ENCODE data around the gene INTS6. TPM values are rescaled to one million over a fixed set of nuclear protein-coding genes. Genes with fewer than 3 reads are reported as not detected.
"Not testable (repeated sequence)": the region's sequence is repeated elsewhere in the genome, so short reads cannot be mapped to it uniquely, and the experiment has no call there.

Gene INTS6
- total and polyA plus RNA-seq, 4 experiments from 2014 or later: 15.4 to 65.6 (median 41.8) TPM

DNA sequence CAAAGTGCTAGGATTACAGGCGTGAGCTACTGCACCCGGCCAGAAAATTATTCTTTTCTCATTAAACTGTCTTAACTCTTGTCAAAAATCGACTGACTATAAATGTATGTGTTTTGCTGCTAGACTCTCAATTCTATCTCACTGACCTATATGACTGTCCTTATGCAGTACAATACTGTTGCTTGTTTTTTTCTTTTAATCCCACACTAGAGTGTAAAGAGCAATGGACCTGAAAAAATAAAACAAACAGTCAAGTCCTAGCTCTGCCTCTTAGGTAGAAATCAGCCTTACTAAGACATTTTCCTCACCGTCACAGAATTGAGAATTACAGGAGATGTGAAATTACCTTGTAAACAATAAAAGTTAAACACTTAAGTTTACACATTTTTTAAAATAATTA lies 35.1 kb downstream of the INTS6 start:
- no peaks in the 10 kb centered on the region for H3K9me3 ChIP-seq (ENCODE audit: control insufficient read depth in 1 of 2, low read length in 2 of 2)
- intact Hi-C loops (cut with micrococcal nuclease): no loop called here
- Mint-ChIP-seq H3K9me3 (peaks cover 0 to 18% (median 5%) of the 10 kb centered on the region in 8 donors), H3K27me3 (no peaks in the 10 kb centered on the region), H3K4me3 (no peak overlapping the region), H3K36me3 (peaks cover 45 to 49% of the 10 kb centered on the region in 2 donors), H3K27ac (peak overlapping the region in 1 of 7 donors; percentile 12), H3K4me1 (peaks cover 51 to 70% (median 59%) of the 10 kb centered on the region in 4 donors)
- H3K27me3 ChIP-seq (ENCODE audit: insufficient read depth, low read length): no peaks in the 10 kb centered on the region
- peaks cover 34% of the 10 kb centered on the region for H3K4me1 ChIP-seq (ENCODE audit: insufficient read depth, low read length)
- ChIA-PET CTCF (ENCODE audit: partially characterized antibody) (interaction anchor here (1.1 kb wide), 1 partner anchor 10 kb away, joined by 5 read pairs; no protein-coding TSS in a partner anchor), POLR2A (ENCODE audit: partially characterized antibody) (interaction anchor here (1.1 kb wide), 1 partner anchor 35 kb away, joined by 3 read pairs; the partner anchor contains the start of gene INTS6)
- no peaks in the 10 kb centered on the region for H3K36me3 ChIP-seq (ENCODE audit: insufficient read depth, low read length)
- no peak for DNase-seq
- H3K27ac ChIP-seq (ENCODE audit: low read depth, low read length): no peak overlapping the region
- no peak overlapping the region for H3K4me3 ChIP-seq (ENCODE audit: low read length in 2 of 2)

DNA sequence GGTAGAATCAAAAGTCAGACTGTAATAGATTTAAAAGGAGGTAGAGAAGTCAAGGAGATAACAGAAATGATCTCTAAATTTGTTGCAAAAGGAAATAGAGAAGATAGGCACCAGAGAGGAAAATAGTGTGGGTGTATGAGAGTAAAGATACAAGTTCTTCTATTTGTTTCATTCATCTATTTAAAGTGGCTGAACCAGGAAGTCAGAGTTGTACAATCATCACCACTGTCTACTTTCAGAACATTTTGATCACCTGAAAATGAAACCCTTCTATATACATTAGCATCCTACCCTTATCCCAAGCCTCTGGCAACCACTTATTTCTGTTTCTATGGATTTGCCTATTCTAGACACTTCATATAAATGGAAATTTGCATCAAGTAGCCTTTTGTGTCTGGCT lies 36.7 kb downstream of the INTS6 start:
- Histone ChIP-seq H3K27ac (ENCODE audit: low read depth, low read length) (no peak overlapping the region), H3K27me3 (ENCODE audit: insufficient read depth, low read length) (no peaks in the 10 kb centered on the region), H3K36me3 (ENCODE audit: insufficient read depth, low read length) (no peaks in the 10 kb centered on the region), H3K4me1 (ENCODE audit: insufficient read depth, low read length) (peaks cover 18% of the 10 kb centered on the region), H3K4me3 (ENCODE audit: low read length in 2 of 2) (no peak overlapping the region), H3K9me3 (ENCODE audit: control insufficient read depth in 1 of 2, low read length in 2 of 2) (no peaks in the 10 kb centered on the region)
- no peaks in the 10 kb centered on the region for H3K27me3 Mint-ChIP-seq
- peaks cover 0 to 18% (median 5%) of the 10 kb centered on the region in 8 donors for H3K9me3 Mint-ChIP-seq
- no peak overlapping the region for H3K4me3 Mint-ChIP-seq
- DNase-seq: no peak
- ChIA-PET POLR2A (ENCODE audit: partially characterized antibody) (no interaction called here), CTCF (ENCODE audit: partially characterized antibody) (no interaction called here)
- intact Hi-C loops (cut with micrococcal nuclease): no loop called here
- H3K36me3 Mint-ChIP-seq: peaks cover 50 to 52% of the 10 kb centered on the region in 2 donors
- H3K27ac Mint-ChIP-seq: peak overlapping the region in 2 of 7 donors; percentile 51 to 52
- peaks cover 40 to 60% (median 53%) of the 10 kb centered on the region in 4 donors for H3K4me1 Mint-ChIP-seq

DNA sequence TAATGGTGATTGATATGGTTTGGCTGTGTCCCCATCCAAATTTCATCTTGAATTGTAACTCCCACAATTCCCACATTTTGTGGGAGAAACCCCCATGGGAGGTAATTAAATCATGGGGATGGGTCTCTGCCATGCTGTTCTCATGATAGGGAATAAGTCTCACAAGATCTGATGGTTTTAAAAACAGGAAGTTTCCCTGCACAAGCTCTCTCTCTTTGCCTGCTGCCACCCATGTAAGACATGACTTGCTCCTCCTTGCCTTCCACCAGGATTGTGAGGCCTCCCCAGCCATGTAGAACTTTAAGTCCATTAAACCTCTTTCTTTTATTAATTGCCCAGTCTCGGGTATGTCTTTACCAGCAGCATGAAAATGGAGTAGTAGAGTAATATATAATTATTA lies 37.5 kb downstream of the INTS6 start:
- Mint-ChIP-seq H3K9me3 (peaks cover 0 to 18% (median 5%) of the 10 kb centered on the region in 8 donors), H3K4me1 (peaks cover 36 to 59% (median 51%) of the 10 kb centered on the region in 4 donors), H3K4me3 (peak overlapping the region in 1 of 8 donors; percentile 36), H3K36me3 (peaks cover 53 to 55% of the 10 kb centered on the region in 2 donors)
- CTCF ChIA-PET (ENCODE audit: partially characterized antibody): interaction anchor here (1.5 to 1.6 kb wide), 2 partner anchors 25 to 383 kb away, joined by 3 to 4 read pairs; no protein-coding TSS in a partner anchor
- H3K27me3 Mint-ChIP-seq; DNase-seq; H3K4me3 ChIP-seq (ENCODE audit: low read length in 2 of 2); intact Hi-C loops (cut with micrococcal nuclease); H3K9me3 ChIP-seq (ENCODE audit: control insufficient read depth in 1 of 2, low read length in 2 of 2); H3K27ac ChIP-seq (ENCODE audit: low read depth, low read length); POLR2A ChIA-PET (ENCODE audit: partially characterized antibody); H3K36me3 ChIP-seq (ENCODE audit: insufficient read depth, low read length); H3K27ac Mint-ChIP-seq; H3K27me3 ChIP-seq (ENCODE audit: insufficient read depth, low read length): not testable (repeated sequence)
- H3K4me1 ChIP-seq (ENCODE audit: insufficient read depth, low read length): peaks cover 10% of the 10 kb centered on the region

DNA sequence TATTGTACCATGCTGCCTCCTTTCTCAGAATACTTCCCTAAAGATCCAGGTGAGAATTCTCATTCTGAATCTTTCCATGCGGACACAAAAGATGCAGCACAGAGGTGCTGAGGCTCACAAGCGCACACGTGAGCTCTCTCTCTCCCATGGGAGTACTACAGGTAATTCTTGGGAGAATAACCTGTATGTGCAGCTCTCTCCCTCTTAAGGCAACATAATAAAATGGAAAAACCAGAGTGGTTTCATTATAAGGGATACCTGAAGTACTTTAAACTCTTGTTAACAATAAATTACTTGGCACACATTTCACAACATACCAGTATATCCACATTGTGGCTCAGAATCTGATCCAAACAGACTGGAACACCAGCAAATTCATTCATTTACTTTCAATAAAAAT lies 40.4 kb downstream of the INTS6 start:
- H3K27me3 Mint-ChIP-seq: no peaks in the 10 kb centered on the region
- no peak overlapping the region for H3K4me3 Mint-ChIP-seq
- H3K27me3 ChIP-seq (ENCODE audit: insufficient read depth, low read length): no peaks in the 10 kb centered on the region
- CTCF ChIA-PET (ENCODE audit: partially characterized antibody): no interaction called here
- POLR2A ChIA-PET (ENCODE audit: partially characterized antibody): no interaction called here
- H3K36me3 Mint-ChIP-seq: peaks cover 45 to 47% of the 10 kb centered on the region in 2 donors
- H3K27ac ChIP-seq (ENCODE audit: low read depth, low read length): no peak overlapping the region
- no peak overlapping the region for H3K4me3 ChIP-seq (ENCODE audit: low read length in 2 of 2)
- H3K9me3 Mint-ChIP-seq: peaks cover 0 to 18% (median 5%) of the 10 kb centered on the region in 8 donors
- no peaks in the 10 kb centered on the region for H3K36me3 ChIP-seq (ENCODE audit: insufficient read depth, low read length)
- DNase-seq: no peak
- peaks cover 31 to 59% (median 45%) of the 10 kb centered on the region in 4 donors for H3K4me1 Mint-ChIP-seq
- H3K27ac Mint-ChIP-seq: peak overlapping the region in 2 of 7 donors; percentile 30 to 72
- intact Hi-C loops (cut with micrococcal nuclease): no loop called here
- H3K4me1 ChIP-seq (ENCODE audit: insufficient read depth, low read length): no peaks in the 10 kb centered on the region
- H3K9me3 ChIP-seq (ENCODE audit: control insufficient read depth in 1 of 2, low read length in 2 of 2): no peaks in the 10 kb centered on the region

DNA sequence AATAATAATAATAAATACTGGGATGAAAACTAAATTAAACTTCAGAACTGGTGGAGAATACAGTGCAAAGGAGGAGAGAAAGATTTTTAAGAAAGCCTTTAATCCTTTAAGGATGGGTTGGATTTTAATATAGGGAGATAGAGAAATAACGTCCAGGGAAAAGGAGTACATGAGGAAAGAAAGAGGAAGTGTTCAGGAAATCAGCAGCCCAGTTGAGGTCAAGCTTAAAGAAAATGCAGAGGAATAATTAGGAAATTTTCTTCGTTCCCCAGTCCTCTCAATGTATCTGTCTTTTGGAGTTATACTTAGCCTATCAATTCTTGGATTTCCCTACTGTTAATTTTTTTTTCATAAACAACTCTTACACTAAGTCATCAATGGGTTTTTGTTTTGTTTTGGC lies 47.7 kb downstream of the INTS6 start:
- peaks cover 32 to 33% of the 10 kb centered on the region in 2 donors for H3K36me3 Mint-ChIP-seq

DNA sequence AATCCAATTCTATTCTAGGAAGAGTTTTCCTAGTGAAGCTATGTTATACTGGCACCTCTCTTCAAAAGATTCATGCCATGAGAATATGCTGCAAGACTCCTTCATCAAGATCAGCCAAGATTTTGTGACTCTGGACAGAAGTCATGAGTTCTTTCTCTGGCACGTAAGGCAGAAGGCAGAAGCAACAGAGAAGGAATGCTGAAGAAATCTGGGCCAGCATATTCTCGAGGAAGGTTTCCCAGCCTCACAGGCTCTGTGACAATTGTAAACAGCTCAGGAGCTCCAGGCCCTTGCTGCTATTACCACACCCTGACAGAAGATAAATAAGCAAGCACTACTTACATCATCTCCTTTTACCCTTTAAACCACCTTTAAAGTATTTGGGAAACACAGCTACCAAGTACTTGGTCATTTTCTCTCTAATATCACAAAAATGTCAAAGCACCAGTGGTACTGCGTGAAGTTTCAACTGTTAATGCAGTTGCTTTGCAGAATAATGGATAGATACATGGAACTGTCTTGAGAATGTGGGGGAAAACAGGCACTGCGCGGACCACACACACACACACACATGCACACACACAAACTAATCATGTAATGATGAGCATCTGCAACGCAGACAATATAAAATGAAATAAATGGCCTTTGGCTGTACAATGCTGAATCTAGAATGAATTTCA lies 55.4 kb downstream of the INTS6 start:
- H3K4me1 ChIP-seq (ENCODE audit: insufficient read depth, low read length): peaks cover 27% of the 10 kb centered on the region
- CTCF ChIA-PET (ENCODE audit: partially characterized antibody): interaction anchor here (0.6 kb wide), 1 partner anchor 17 kb away, joined by 3 read pairs; no protein-coding TSS in a partner anchor
- no peak overlapping the region for H3K27ac ChIP-seq (ENCODE audit: low read depth, low read length)
- no peaks in the 10 kb centered on the region for H3K27me3 ChIP-seq (ENCODE audit: insufficient read depth, low read length)
- POLR2A ChIA-PET (ENCODE audit: partially characterized antibody): no interaction called here
- Mint-ChIP-seq H3K4me3 (no peak overlapping the region), H3K27ac (peak overlapping the region in 4 of 7 donors; percentile 1 to 49 (median 20)), H3K9me3 (no peaks in the 10 kb centered on the region), H3K27me3 (no peaks in the 10 kb centered on the region), H3K4me1 (peaks cover 39 to 69% (median 44%) of the 10 kb centered on the region in 4 donors), H3K36me3 (peaks cover 16 to 20% of the 10 kb centered on the region in 2 donors)
- no peaks in the 10 kb centered on the region for H3K9me3 ChIP-seq (ENCODE audit: control insufficient read depth in 1 of 2, low read length in 2 of 2)
- H3K4me3 ChIP-seq (ENCODE audit: low read length in 2 of 2): no peak overlapping the region
- no peaks in the 10 kb centered on the region for H3K36me3 ChIP-seq (ENCODE audit: insufficient read depth, low read length)
- intact Hi-C loops (cut with micrococcal nuclease): no loop called here
- no peak for DNase-seq

More for the DNA sequence above, 47.7 kb downstream of the INTS6 start:
- POLR2A ChIA-PET (ENCODE audit: partially characterized antibody): no interaction called here
- Mint-ChIP-seq H3K27ac (peak overlapping the region in 2 of 7 donors; percentile 49 to 61), H3K27me3 (no peaks in the 10 kb centered on the region), H3K4me1 (peaks cover 47 to 76% (median 55%) of the 10 kb centered on the region in 4 donors), H3K9me3 (no peaks in the 10 kb centered on the region), H3K4me3 (peak overlapping the region in 1 of 8 donors; percentile 49)
- CTCF ChIA-PET (ENCODE audit: partially characterized antibody): no interaction called here
- H3K4me1 ChIP-seq (ENCODE audit: insufficient read depth, low read length): peaks cover 28% of the 10 kb centered on the region
- intact Hi-C loops (cut with micrococcal nuclease): loop anchor here (2.0 kb wide), 1 partner anchor 16 kb away; no protein-coding TSS in a partner anchor
- no peaks in the 10 kb centered on the region for H3K36me3 ChIP-seq (ENCODE audit: insufficient read depth, low read length)
- no peak overlapping the region for H3K4me3 ChIP-seq (ENCODE audit: low read length in 2 of 2)
- no peak for DNase-seq
- H3K27me3 ChIP-seq (ENCODE audit: insufficient read depth, low read length): no peaks in the 10 kb centered on the region
- no peaks in the 10 kb centered on the region for H3K9me3 ChIP-seq (ENCODE audit: control insufficient read depth in 1 of 2, low read length in 2 of 2)
- no peak overlapping the region for H3K27ac ChIP-seq (ENCODE audit: low read depth, low read length)

DNA sequence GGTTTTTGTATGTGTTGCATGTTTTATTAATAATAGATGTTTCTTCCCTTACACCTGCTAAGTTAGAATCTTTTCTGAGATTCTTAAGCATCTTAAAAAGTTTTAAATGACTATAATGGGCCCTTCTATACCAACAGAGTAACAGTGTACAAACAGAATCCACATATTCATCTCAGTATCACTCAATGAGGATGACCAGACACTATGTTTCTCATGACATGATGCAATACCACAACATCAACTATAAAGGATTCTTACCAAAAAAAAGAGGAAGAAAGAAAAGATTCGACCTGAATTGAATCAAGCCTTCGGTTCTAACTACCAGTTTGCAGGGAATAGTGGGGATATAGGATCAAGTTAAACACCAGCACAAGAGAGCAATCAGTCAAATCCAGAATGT lies 56.5 kb downstream of the INTS6 start:
- H3K4me3 Mint-ChIP-seq: no peak overlapping the region

More for the DNA sequence above, 56.5 kb downstream of the INTS6 start:
- Mint-ChIP-seq H3K4me1 (peaks cover 37 to 66% (median 44%) of the 10 kb centered on the region in 4 donors), H3K9me3 (no peaks in the 10 kb centered on the region), H3K36me3 (peaks cover 16 to 22% of the 10 kb centered on the region in 2 donors), H3K27ac (peak overlapping the region in 2 of 7 donors; percentile 11 to 31), H3K27me3 (no peaks in the 10 kb centered on the region)
- Histone ChIP-seq H3K4me1 (ENCODE audit: insufficient read depth, low read length) (peaks cover 23% of the 10 kb centered on the region), H3K27me3 (ENCODE audit: insufficient read depth, low read length) (no peaks in the 10 kb centered on the region), H3K27ac (ENCODE audit: low read depth, low read length) (no peak overlapping the region), H3K9me3 (ENCODE audit: control insufficient read depth in 1 of 2, low read length in 2 of 2) (no peaks in the 10 kb centered on the region), H3K4me3 (ENCODE audit: low read length in 2 of 2) (no peak overlapping the region), H3K36me3 (ENCODE audit: insufficient read depth, low read length) (no peaks in the 10 kb centered on the region)
- POLR2A ChIA-PET (ENCODE audit: partially characterized antibody): no interaction called here
- CTCF ChIA-PET (ENCODE audit: partially characterized antibody): no interaction called here
- no peak for DNase-seq
- intact Hi-C loops (cut with micrococcal nuclease): no loop called here

Data from CD4-positive, alpha-beta memory T cell (primary cell).